ENCODE data around the gene PAX3.

PAX3 gene

DNA sequence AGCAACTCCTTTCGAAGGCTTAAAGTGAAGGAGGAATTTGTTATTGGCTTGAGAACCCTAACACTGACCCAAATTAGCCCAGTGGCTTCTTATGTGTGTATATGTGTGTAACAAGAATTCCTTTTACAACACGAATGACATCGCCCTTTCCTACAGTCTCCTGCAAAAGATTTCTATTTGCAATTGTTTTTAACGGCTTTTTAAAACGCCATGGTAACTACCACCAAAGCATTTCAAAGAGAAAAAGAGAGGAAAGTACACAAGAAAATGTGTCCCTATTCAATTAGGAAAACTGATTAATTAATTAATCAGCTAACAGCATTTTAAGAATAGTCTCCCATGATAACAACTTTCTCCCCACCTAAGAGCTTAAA, 58.1 kb downstream of the PAX3 start:
- no peak overlapping the region for H3K4me3 ChIP-seq (ENCODE audit: severe bottlenecking)
- H3K27me3 ChIP-seq (ENCODE audit: insufficient read depth, poor library complexity, severe bottlenecking), result peaks cover 70% of the 10 kb centered on the region
- H3K27ac ChIP-seq (ENCODE audit: poor library complexity, severe bottlenecking), result no peak overlapping the region
- no peaks in the 10 kb centered on the region for H3K4me1 ChIP-seq (ENCODE audit: insufficient read depth, poor library complexity, severe bottlenecking)
- DNase-seq (ENCODE audit: low spot score) (no peak), ATAC-seq (ENCODE audit: low read depth) (no peak)
- TF ChIP-seq, protein P1, sequence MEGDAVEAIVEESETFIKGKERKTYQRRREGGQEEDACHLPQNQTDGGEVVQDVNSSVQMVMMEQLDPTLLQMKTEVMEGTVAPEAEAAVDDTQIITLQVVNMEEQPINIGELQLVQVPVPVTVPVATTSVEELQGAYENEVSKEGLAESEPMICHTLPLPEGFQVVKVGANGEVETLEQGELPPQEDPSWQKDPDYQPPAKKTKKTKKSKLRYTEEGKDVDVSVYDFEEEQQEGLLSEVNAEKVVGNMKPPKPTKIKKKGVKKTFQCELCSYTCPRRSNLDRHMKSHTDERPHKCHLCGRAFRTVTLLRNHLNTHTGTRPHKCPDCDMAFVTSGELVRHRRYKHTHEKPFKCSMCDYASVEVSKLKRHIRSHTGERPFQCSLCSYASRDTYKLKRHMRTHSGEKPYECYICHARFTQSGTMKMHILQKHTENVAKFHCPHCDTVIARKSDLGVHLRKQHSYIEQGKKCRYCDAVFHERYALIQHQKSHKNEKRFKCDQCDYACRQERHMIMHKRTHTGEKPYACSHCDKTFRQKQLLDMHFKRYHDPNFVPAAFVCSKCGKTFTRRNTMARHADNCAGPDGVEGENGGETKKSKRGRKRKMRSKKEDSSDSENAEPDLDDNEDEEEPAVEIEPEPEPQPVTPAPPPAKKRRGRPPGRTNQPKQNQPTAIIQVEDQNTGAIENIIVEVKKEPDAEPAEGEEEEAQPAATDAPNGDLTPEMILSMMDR (IDR thresholded peaks at IDR 0.05; ENCODE audit: poor library complexity, severe bottlenecking), result no peak
- H3K36me3 ChIP-seq (ENCODE audit: low read depth), result no peaks in the 10 kb centered on the region
- H3K9me3 ChIP-seq (ENCODE audit: severe bottlenecking), result no peaks in the 10 kb centered on the region

DNA sequence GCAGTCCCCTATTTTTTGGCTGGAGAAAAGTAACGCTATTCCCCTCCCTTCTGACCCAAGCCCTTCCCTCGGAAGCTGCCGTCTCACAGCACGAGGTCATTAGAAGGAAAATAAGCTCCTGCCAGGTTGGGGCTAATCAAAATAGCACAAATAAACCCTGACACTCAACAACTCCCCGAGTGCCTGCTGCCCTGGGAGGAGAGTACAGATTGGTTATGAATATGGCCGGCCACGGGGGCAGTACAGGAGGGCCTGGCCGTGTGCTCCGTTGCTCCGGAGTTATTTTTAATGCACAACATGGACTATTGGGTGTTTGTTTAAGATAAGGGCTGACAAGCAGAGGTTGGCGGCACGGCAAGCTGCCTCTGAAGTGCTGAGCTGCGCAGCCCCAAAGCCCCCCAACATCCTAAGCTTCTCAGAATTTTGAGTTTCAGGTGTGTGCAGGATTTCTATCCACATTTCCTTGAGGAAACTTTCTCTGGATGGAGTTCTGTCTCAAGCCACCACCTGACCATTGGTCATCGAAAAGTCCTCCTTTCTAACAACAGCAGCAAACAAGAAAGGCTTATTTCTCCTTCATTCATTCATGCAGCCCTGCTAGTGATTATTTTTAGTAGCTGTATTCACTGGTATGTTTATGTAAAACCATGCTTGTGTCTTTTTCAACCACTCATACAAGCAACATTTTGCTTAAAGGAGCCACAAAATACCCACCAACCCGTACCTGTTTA, 58.7 kb downstream of the PAX3 start:
- no peaks in the 10 kb centered on the region for H3K36me3 ChIP-seq (ENCODE audit: low read depth)
- TF ChIP-seq, protein P1 (IDR thresholded peaks at IDR 0.05; ENCODE audit: poor library complexity, severe bottlenecking), result no peak
- H3K27me3 ChIP-seq (ENCODE audit: insufficient read depth, poor library complexity, severe bottlenecking), result peaks cover 69% of the 10 kb centered on the region
- ATAC-seq (ENCODE audit: low read depth), result no peak
- H3K9me3 ChIP-seq (ENCODE audit: severe bottlenecking), result no peaks in the 10 kb centered on the region
- H3K4me1 ChIP-seq (ENCODE audit: insufficient read depth, poor library complexity, severe bottlenecking), result no peaks in the 10 kb centered on the region
- H3K4me3 ChIP-seq (ENCODE audit: severe bottlenecking), result no peak overlapping the region
- DNase-seq (ENCODE audit: low spot score), result no peak
- H3K27ac ChIP-seq (ENCODE audit: poor library complexity, severe bottlenecking), result no peak overlapping the region

DNA sequence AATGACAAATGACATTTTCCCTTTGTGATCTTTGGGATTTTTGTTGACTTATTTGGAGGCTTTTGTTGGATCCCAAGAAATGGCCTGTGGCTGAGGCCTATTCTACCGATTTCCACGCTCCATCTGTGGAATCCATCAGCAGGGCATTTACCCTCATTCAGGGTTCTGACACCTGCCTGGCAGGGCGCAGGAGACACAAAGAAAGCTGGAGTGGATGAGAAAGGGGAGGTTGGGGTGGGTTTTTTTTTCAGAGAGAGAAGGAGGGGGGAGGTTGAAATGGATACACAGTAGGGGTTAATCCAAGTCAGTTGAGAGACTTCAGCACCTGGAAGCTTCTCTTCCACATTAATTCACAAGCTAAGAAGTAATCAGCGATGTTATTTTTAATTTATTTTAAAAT, 59.7 kb downstream of the PAX3 start:
- H3K27ac ChIP-seq (ENCODE audit: poor library complexity, severe bottlenecking), result no peak overlapping the region
- no peak for ATAC-seq (ENCODE audit: low read depth)
- no peak overlapping the region for H3K4me3 ChIP-seq (ENCODE audit: severe bottlenecking)
- H3K36me3 ChIP-seq (ENCODE audit: low read depth), result no peaks in the 10 kb centered on the region
- no peaks in the 10 kb centered on the region for H3K9me3 ChIP-seq (ENCODE audit: severe bottlenecking)
- H3K4me1 ChIP-seq (ENCODE audit: insufficient read depth, poor library complexity, severe bottlenecking), result no peaks in the 10 kb centered on the region
- TF ChIP-seq, protein P1 (IDR thresholded peaks at IDR 0.05; ENCODE audit: poor library complexity, severe bottlenecking), result no peak
- no peak for DNase-seq (ENCODE audit: low spot score)
- H3K27me3 ChIP-seq (ENCODE audit: insufficient read depth, poor library complexity, severe bottlenecking), result peaks cover 77% of the 10 kb centered on the region

DNA sequence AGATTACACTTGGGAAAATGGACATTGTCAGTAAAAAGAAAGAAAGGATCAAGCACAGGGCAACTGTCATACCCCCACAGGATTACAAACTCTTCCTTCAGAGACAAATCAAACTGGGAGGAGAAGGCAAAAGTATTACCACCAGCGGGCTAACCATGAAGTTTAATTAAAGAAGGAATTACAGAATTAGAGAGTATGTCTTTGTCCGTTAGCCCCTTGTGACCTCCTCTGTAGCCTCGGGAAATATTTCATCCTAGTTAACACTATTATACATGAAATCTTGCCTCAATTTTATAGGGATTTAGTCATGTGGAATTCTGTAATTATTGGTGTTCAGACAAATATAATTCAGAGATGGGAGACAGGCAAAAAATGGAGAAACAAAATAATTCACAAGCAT, 60.7 kb downstream of the PAX3 start:
- no peak overlapping the region for H3K4me3 ChIP-seq (ENCODE audit: severe bottlenecking)
- H3K27ac ChIP-seq (ENCODE audit: poor library complexity, severe bottlenecking), result no peak overlapping the region
- DNase-seq (ENCODE audit: low spot score), result no peak
- TF ChIP-seq, protein P1 (IDR thresholded peaks at IDR 0.05; ENCODE audit: poor library complexity, severe bottlenecking), result no peak
- H3K9me3 ChIP-seq (ENCODE audit: severe bottlenecking), result no peaks in the 10 kb centered on the region
- H3K4me1 ChIP-seq (ENCODE audit: insufficient read depth, poor library complexity, severe bottlenecking), result no peaks in the 10 kb centered on the region
- no peaks in the 10 kb centered on the region for H3K36me3 ChIP-seq (ENCODE audit: low read depth)
- H3K27me3 ChIP-seq (ENCODE audit: insufficient read depth, poor library complexity, severe bottlenecking), result peaks cover 70% of the 10 kb centered on the region
- ATAC-seq (ENCODE audit: low read depth), result no peak

DNA sequence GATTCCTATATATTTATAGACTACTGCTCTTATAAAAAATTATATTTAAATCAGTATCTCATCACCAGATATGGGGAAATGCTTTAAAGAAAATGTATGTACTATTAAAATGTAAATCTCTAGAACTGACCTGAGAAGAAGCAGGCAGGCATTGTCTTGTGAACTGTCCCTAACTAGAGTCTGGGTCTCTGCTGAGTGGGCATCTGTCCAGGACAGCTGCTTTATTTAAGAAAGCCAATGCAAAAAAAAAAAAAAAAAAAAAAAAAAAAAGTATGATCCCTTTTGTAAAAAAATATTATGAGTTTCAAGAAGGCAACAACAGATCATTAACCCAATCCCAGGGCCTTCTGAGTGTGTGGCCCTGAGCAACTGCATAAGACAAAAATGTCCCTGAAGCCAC, 66.0 kb downstream of the PAX3 start:
- no peaks in the 10 kb centered on the region for H3K4me1 ChIP-seq (ENCODE audit: insufficient read depth, poor library complexity, severe bottlenecking)
- no peaks in the 10 kb centered on the region for H3K9me3 ChIP-seq (ENCODE audit: severe bottlenecking)
- no peak overlapping the region for H3K27ac ChIP-seq (ENCODE audit: poor library complexity, severe bottlenecking)
- H3K36me3 ChIP-seq (ENCODE audit: low read depth), result no peaks in the 10 kb centered on the region
- TF ChIP-seq, protein P1 (IDR thresholded peaks at IDR 0.05; ENCODE audit: poor library complexity, severe bottlenecking), result no peak
- DNase-seq (ENCODE audit: low spot score) (no peak), ATAC-seq (ENCODE audit: low read depth) (no peak)
- H3K4me3 ChIP-seq (ENCODE audit: severe bottlenecking), result no peak overlapping the region
- peaks cover 33% of the 10 kb centered on the region for H3K27me3 ChIP-seq (ENCODE audit: insufficient read depth, poor library complexity, severe bottlenecking)
